Mammary epithelial cell (primary cell): ENCODE data around the gene PRKCH.

Experiments
- EZH2 ChIP-seq: IDR thresholded peaks from 2 replicates; pipeline ENCODE4 v1.6.1; 2012; ENCODE audit warnings: low read length, inconsistent platforms, borderline replicate concordance
- TF ChIP-seq, protein P1 (sequence below), 2 donors: IDR thresholded peaks in 1 of 2; conservative IDR thresholded peaks in 1 of 2; 2 replicates each; pipeline ENCODE4 v1.5.1; 2011 to 2012; ENCODE audit warnings: inconsistent platforms in 2 of 2, low read length in 2 of 2, mild to moderate bottlenecking in 2 of 2, control low read depth in 1 of 2, low read depth in 1 of 2; ENCODE audit not compliant: insufficient read depth in 1 of 2; ENCODE audit errors: extremely low read depth in 1 of 2

DNA sequence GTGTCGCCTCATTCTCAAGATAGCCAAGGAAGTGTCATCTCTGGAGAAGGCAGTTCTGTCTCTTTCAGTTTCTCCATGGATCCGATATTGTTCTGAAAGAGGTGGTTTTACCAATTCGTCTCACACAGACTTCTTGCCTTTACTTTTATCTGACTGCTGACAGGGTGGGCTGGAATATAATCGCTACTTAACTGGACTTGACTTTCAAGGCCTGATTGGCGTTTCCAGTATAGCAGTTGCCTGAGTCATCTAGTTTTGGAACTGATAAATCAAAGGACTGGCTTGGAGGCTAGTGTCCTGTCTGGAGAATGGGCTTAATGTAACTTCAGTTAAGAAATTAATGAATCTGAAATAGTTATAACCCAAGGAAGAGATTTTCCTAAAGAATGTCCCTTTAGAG lies 21.6 kb downstream of the PRKCH start:
- no peak for TF ChIP-seq EZH2
- TF ChIP-seq, protein P1, sequence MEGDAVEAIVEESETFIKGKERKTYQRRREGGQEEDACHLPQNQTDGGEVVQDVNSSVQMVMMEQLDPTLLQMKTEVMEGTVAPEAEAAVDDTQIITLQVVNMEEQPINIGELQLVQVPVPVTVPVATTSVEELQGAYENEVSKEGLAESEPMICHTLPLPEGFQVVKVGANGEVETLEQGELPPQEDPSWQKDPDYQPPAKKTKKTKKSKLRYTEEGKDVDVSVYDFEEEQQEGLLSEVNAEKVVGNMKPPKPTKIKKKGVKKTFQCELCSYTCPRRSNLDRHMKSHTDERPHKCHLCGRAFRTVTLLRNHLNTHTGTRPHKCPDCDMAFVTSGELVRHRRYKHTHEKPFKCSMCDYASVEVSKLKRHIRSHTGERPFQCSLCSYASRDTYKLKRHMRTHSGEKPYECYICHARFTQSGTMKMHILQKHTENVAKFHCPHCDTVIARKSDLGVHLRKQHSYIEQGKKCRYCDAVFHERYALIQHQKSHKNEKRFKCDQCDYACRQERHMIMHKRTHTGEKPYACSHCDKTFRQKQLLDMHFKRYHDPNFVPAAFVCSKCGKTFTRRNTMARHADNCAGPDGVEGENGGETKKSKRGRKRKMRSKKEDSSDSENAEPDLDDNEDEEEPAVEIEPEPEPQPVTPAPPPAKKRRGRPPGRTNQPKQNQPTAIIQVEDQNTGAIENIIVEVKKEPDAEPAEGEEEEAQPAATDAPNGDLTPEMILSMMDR (conservative IDR thresholded peaks at IDR 0.05 in 1 of 2, IDR thresholded peaks at IDR 0.05 in 1 of 2; ENCODE audit: extremely low read depth in 1 of 2, insufficient read depth in 1 of 2, low read depth in 1 of 2, low read length in 2 of 2) = no peak
